Neutrophil (primary cell): Measurements from ENCODE around the gene STK11.

Experiments used
- H3K27ac ChIP-seq: fragments of 200-600 bp; sonication (generic); 2 replicates; pipeline ENCODE4 v1.5.1; 2016; ENCODE audit warnings: mild to moderate bottlenecking, moderate library complexity
- H3K27me3 ChIP-seq: fragments of 200-600 bp; sonication (generic); 2 replicates; pipeline ENCODE4 v1.6.0; 2016; ENCODE audit warnings: mild to moderate bottlenecking
- H3K36me3 ChIP-seq: fragments of 200-600 bp; sonication (generic); 2 replicates; pipeline ENCODE4 v1.5.1; 2017
- H3K4me1 ChIP-seq, 2 experiments: fragments of 200-600 bp in 1 of 2; sonication (generic) in 1 of 2; 1 replicate in 1 of 2; 2 replicates in 1 of 2; pipeline versions ENCODE4 v1.5.1 to v1.6.1; 2013 to 2016; ENCODE audit warnings: low read depth in 1 of 2, low read length in 1 of 2, mild to moderate bottlenecking in 1 of 2, moderate library complexity in 1 of 2; ENCODE audit not compliant: control insufficient read depth in 1 of 2, insufficient read depth in 1 of 2
- H3K4me3 ChIP-seq, 2 experiments: fragments of 200-600 bp in 1 of 2; sonication (generic) in 1 of 2; 1 replicate in 1 of 2; 2 replicates in 1 of 2; pipeline ENCODE4 v1.5.1; 2013 to 2016; ENCODE audit warnings: low read depth in 1 of 2, low read length in 1 of 2, mild to moderate bottlenecking in 1 of 2, moderate library complexity in 1 of 2
- H3K9me3 ChIP-seq: fragments of 200-600 bp; sonication (generic); 2 replicates; pipeline ENCODE4 v1.5.1; 2016
- CTCF ChIP-seq: fragments of 200-600 bp; sonication (generic); IDR thresholded peaks from 2 replicates; pipeline ENCODE4 v1.5.1; 2016; ENCODE audit warnings: antibody characterized with exemption

STK11 gene

DNA sequence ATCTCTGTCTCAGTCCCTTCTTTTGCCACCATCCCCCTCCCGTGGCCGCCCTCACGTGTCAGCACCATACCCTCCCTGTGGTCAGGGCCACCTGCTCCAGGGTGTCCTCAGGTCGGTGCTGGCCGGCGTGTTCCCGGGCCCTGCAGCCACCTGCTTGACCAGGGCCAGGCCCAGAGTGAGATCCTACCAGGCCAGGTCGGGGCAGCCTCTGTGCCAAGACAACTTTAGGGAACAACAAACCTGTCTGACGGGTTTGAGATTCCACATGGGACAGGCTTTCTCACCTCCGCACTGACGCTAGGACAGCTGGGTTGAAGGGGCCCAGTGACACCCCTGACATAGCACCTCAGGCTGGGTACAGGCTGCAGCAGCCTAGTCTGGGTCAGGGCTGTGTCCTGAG lies 24.0 kb upstream of the STK11 start:
- no peak for TF ChIP-seq CTCF
- H3K4me3 ChIP-seq: no peak overlapping the region

DNA sequence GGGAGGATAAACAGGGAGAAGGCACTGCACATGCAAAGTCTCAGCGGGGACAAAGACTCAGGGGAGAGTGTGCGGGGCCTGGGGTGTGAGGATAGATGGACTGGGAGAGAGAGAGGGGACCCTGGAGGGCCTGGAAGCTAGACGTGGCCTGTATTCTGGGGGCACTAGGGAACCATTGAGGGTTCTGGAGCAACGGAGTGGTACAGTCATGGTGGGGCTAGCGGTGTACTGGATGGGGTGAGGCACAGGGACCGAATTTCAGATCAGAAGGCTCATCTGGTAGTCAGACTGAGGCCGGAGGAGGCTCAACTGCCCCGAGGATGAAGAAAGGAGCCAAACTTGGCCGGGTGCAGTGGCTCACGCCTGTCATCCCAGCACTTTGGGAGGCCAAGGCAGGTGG lies 23.5 kb upstream of the STK11 start:
- no peaks in the 10 kb centered on the region for H3K27me3 ChIP-seq
- H3K36me3 ChIP-seq: no peaks in the 10 kb centered on the region
- H3K4me1 ChIP-seq: peaks cover 36 to 38% of the 10 kb centered on the region in 2 experiments
- no peak for TF ChIP-seq CTCF
- H3K27ac ChIP-seq: peak overlapping the region; percentile 96
- no peaks in the 10 kb centered on the region for H3K9me3 ChIP-seq
- H3K4me3 ChIP-seq: no peak overlapping the region

More for the DNA sequence above, 24.0 kb upstream of the STK11 start:
- H3K36me3 ChIP-seq: no peaks in the 10 kb centered on the region
- no peaks in the 10 kb centered on the region for H3K27me3 ChIP-seq
- H3K9me3 ChIP-seq: no peaks in the 10 kb centered on the region
- peaks cover 40 to 41% of the 10 kb centered on the region in 2 experiments for H3K4me1 ChIP-seq
- H3K27ac ChIP-seq: peak overlapping the region; percentile 96

GRCh38 chr19:1182727-1183126 lies 22.9 kb upstream of the STK11 start:
- no peaks in the 10 kb centered on the region for H3K27me3 ChIP-seq
- no peaks in the 10 kb centered on the region for H3K36me3 ChIP-seq
- H3K27ac ChIP-seq: no peak overlapping the region
- H3K4me1 ChIP-seq: peaks cover 30 to 32% of the 10 kb centered on the region in 2 experiments
- H3K4me3 ChIP-seq: no peak overlapping the region
- no peaks in the 10 kb centered on the region for H3K9me3 ChIP-seq
- TF ChIP-seq CTCF: no peak

DNA sequence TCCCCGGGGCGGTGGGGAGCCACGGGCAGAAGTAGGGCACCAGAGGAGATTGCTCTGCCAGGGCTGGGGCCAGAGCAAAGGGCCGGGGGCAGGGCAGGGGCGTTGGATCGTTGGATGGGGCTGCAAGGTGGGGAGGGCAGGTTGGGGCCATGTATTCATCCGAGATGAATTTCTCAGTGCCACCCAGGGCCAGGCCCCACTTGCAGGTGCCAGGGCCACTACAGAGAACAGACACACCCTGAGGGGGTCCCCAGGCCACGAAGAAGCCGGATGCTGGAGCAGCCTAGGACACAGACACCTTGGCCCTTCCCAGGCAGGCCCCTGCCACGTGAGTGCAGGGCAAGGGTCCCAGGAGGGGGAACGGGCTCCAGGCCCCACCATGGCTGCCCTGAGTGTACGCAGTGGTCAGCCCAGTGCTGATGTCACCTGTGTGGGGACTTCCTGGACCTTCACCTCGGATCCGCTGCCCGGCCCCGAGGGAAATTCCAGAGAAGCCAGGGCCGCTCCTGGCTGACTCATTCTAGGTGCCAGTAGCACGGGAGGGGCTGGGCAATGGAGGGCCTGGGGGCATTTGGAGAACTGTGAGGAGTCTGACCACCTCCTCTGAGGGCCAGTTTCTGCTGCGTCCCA lies 21.9 kb upstream of the STK11 start:
- H3K27ac ChIP-seq: no peak overlapping the region
- H3K27me3 ChIP-seq: no peaks in the 10 kb centered on the region
- TF ChIP-seq CTCF: no peak
- H3K36me3 ChIP-seq: no peaks in the 10 kb centered on the region
- H3K9me3 ChIP-seq: no peaks in the 10 kb centered on the region
- H3K4me3 ChIP-seq: no peak overlapping the region
- peaks cover 27% of the 10 kb centered on the region in 2 experiments for H3K4me1 ChIP-seq

- Histone ChIP-seq H3K36me3 (no peaks in the 10 kb centered on the region), H3K27ac (no peak overlapping the region), H3K4me3 (no peak overlapping the region), H3K27me3 (no peaks in the 10 kb centered on the region), H3K9me3 (no peaks in the 10 kb centered on the region), H3K4me1 (peaks cover 3 to 4% of the 10 kb centered on the region in 2 experiments)
- no peak for TF ChIP-seq CTCF
These were observed 16.2 kb upstream of the STK11 start for GRCh38 chr19:1189419-1189818.
